DOHH2 (cell line): ENCODE results near the gene FAM124B.

Experiments used
- H3F3A ChIP-seq: fragments of 200-600 bp; sonication (generic), shearing (Covaris generic); 2 replicates; pipeline ENCODE4 v1.6.0; 2016; ENCODE audit warnings: antibody characterized with exemption, mild to moderate bottlenecking; ENCODE audit not compliant: control insufficient read depth, insufficient read depth
- H3K27ac ChIP-seq: fragments of 200-600 bp; sonication (generic); 2 replicates; pipeline ENCODE4 v1.5.1; 2014; ENCODE audit warnings: low read depth, mild to moderate bottlenecking, low read length, moderate library complexity
- H3K27me3 ChIP-seq: fragments of 200-600 bp; sonication (generic); 2 replicates; pipeline ENCODE4 v1.6.1; 2014; ENCODE audit warnings: mild to moderate bottlenecking, low read length, mixed read lengths; ENCODE audit not compliant: control insufficient read depth
- H3K36me3 ChIP-seq: fragments of 200-600 bp; sonication (generic); 2 replicates; pipeline ENCODE4 v1.6.1; 2014; ENCODE audit warnings: mild to moderate bottlenecking, low read length, moderate library complexity, mixed read lengths; ENCODE audit not compliant: control insufficient read depth
- H3K4me1 ChIP-seq: fragments of 200-600 bp; sonication (generic); 2 replicates; pipeline ENCODE4 v1.6.1; 2014; ENCODE audit warnings: mild to moderate bottlenecking, low read length, mixed read lengths; ENCODE audit not compliant: control insufficient read depth
- H3K4me2 ChIP-seq: fragments of 200-600 bp; sonication (generic); 2 replicates; pipeline ENCODE4 v1.6.0; 2014; ENCODE audit warnings: mild to moderate bottlenecking, low read length, moderate library complexity
- H3K4me3 ChIP-seq: fragments of 200-600 bp; sonication (generic); 2 replicates; pipeline ENCODE4 v1.5.1; 2014; ENCODE audit warnings: mild to moderate bottlenecking, low read length, mixed read lengths
- H3K79me2 ChIP-seq: fragments of 200-600 bp; sonication (generic); 2 replicates; pipeline ENCODE4 v1.6.1; 2014; ENCODE audit warnings: mild to moderate bottlenecking, low read length, mixed read lengths; ENCODE audit not compliant: control insufficient read depth
- H3K9me2 ChIP-seq: fragments of 200-600 bp; sonication (generic); replicated peaks from 2 replicates; pipeline ENCODE4 v1.6.1; 2014; ENCODE audit warnings: mild to moderate bottlenecking, low read length, mixed read lengths; ENCODE audit not compliant: control insufficient read depth
- H3K9me3 ChIP-seq: fragments of 200-600 bp; sonication (generic); 2 replicates; pipeline ENCODE4 v1.6.1; 2014; ENCODE audit warnings: antibody characterized with exemption, low read length, mixed read lengths; ENCODE audit not compliant: control insufficient read depth, insufficient read depth
- H4K20me1 ChIP-seq: fragments of 200-600 bp; sonication (generic); 2 replicates; pipeline ENCODE4 v1.6.0; 2014; ENCODE audit warnings: low read depth, mild to moderate bottlenecking, antibody characterized with exemption, low read length, moderate library complexity; ENCODE audit not compliant: control insufficient read depth, insufficient read depth
- EZH2phosphoT487 ChIP-seq: fragments of 200-600 bp; sonication (generic); IDR thresholded peaks from 2 replicates; pipeline ENCODE4 v1.6.1; 2017; ENCODE audit warnings: borderline replicate concordance, mild to moderate bottlenecking, antibody characterized with exemption, low read length, moderate library complexity, mixed read lengths
- TF ChIP-seq, protein P1 (sequence below): fragments of 200-600 bp; sonication (generic); IDR thresholded peaks from one replicate; pipeline ENCODE4 v1.5.1; 2014; ENCODE audit warnings: antibody characterized with exemption, mild to moderate bottlenecking, low read depth, low read length; ENCODE audit not compliant: poor library complexity, severe bottlenecking

FAM124B gene

DNA sequence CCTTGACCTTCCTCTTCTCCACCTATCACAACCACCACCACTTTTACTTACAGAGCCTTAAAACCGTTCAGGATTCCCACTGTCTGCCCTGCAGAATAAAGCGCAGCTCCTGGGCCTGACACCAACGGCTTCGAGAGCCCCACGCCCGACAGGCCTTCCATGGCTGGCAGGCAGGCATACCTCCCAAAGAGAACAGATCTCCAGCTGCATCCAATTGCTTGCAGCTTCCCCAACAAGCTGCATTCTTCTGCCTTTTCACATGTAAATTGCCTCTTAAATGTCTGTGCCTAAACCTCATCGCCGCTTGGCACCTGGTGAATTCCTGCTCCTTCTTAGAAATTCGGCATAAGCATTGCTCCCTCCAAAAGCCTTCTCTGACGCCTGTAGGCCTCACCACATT lies 31.5 kb upstream of the FAM124B start:
- Histone ChIP-seq H3K79me2 (no peaks in the 10 kb centered on the region), H4K20me1 (no peaks in the 10 kb centered on the region), H3K4me2 (no peak overlapping the region), H3K9me2 (no peaks in the 10 kb centered on the region), H3F3A (no peaks in the 10 kb centered on the region), H3K4me1 (no peaks in the 10 kb centered on the region), H3K27ac (no peak overlapping the region), H3K27me3 (no peaks in the 10 kb centered on the region), H3K36me3 (no peaks in the 10 kb centered on the region), H3K4me3 (no peak overlapping the region), H3K9me3 (peaks cover 7% of the 10 kb centered on the region)
- TF ChIP-seq, protein P1, sequence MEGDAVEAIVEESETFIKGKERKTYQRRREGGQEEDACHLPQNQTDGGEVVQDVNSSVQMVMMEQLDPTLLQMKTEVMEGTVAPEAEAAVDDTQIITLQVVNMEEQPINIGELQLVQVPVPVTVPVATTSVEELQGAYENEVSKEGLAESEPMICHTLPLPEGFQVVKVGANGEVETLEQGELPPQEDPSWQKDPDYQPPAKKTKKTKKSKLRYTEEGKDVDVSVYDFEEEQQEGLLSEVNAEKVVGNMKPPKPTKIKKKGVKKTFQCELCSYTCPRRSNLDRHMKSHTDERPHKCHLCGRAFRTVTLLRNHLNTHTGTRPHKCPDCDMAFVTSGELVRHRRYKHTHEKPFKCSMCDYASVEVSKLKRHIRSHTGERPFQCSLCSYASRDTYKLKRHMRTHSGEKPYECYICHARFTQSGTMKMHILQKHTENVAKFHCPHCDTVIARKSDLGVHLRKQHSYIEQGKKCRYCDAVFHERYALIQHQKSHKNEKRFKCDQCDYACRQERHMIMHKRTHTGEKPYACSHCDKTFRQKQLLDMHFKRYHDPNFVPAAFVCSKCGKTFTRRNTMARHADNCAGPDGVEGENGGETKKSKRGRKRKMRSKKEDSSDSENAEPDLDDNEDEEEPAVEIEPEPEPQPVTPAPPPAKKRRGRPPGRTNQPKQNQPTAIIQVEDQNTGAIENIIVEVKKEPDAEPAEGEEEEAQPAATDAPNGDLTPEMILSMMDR = no peak
- TF ChIP-seq EZH2phosphoT487 = no peak

DNA sequence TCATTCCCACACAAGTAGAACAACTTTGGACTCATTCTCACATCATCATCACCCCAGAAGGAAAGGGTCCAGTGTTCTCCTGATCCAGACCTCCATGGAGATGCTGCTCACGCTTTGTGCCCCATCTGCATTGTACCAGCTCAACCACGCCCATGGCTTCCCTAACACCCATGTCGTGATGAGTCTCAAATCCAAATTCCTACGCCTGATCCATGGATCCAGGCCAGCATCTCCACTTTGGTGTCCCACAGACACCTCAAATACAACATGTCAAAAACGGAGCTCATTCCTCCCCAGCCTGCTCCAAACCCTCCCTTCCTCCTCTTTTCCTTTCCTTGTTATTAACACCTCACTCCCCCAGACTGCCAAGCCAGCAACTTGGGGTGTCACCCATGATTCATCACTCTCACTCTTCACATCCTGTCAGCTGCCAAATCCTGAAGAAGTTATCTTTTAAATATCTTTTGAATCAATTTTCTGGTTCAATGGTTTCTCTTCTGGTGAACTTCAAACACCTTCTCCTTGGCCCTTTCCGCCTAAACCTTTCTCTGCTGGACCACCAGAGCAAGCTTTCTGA lies 30.2 kb upstream of the FAM124B start:
- H3F3A ChIP-seq = no peaks in the 10 kb centered on the region
- H3K27ac ChIP-seq = no peak overlapping the region
- H3K79me2 ChIP-seq = no peaks in the 10 kb centered on the region
- H3K4me2 ChIP-seq = no peak overlapping the region
- H3K9me2 ChIP-seq = no peaks in the 10 kb centered on the region
- peaks cover 7% of the 10 kb centered on the region for H3K9me3 ChIP-seq
- H3K27me3 ChIP-seq = no peaks in the 10 kb centered on the region
- no peaks in the 10 kb centered on the region for H3K4me1 ChIP-seq
- no peaks in the 10 kb centered on the region for H4K20me1 ChIP-seq
- no peak overlapping the region for H3K4me3 ChIP-seq
- TF ChIP-seq EZH2phosphoT487 = no peak
- TF ChIP-seq, protein P1 = no peak
- no peaks in the 10 kb centered on the region for H3K36me3 ChIP-seq

DNA sequence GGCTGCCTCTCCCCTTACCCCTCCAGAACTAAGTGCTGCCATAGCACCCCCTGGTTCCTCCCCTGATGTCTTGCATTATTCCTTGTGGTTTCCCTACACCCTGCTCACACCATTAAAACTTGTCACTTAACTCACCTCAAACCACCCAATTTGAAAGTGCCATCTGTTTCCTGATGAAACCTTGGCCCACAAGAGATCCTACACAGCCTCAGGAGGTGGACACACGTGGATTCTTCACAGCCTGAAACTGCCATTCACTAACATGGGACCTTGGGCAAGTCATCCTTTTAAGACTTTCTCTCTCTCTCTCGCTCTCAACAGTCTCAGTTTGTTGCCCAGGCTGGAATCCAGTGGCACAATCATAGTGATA lies 27.5 kb upstream of the FAM124B start:
- H3K4me1 ChIP-seq = no peaks in the 10 kb centered on the region
- TF ChIP-seq, protein P1 = no peak
- no peak for TF ChIP-seq EZH2phosphoT487
- no peaks in the 10 kb centered on the region for H3F3A ChIP-seq
- no peaks in the 10 kb centered on the region for H3K27me3 ChIP-seq
- H3K36me3 ChIP-seq = no peaks in the 10 kb centered on the region
- H3K27ac ChIP-seq = no peak overlapping the region
- peaks cover 7% of the 10 kb centered on the region for H3K9me3 ChIP-seq
- H3K4me2 ChIP-seq = no peak overlapping the region
- H4K20me1 ChIP-seq = no peaks in the 10 kb centered on the region
- no peaks in the 10 kb centered on the region for H3K9me2 ChIP-seq
- no peaks in the 10 kb centered on the region for H3K79me2 ChIP-seq
- H3K4me3 ChIP-seq = no peak overlapping the region
